HEK293 (cell line): ENCODE data around the gene LRP1.

Experiments used
- CTCF ChIA-PET: fragments of 350-600 bp; formaldehyde crosslinking; extraction: SDS; loops from one replicate; lab custom pipeline; 2021; ENCODE audit warnings: antibody characterized with exemption; lab: Yijun Ruan, JAX
- POLR2A ChIA-PET: fragments of 300-600 bp; formaldehyde crosslinking; extraction: SDS; loops from one replicate; lab custom pipeline; 2020; ENCODE audit warnings: antibody characterized with exemption, inconsistent platforms; lab: Yijun Ruan, JAX
- H3K27ac ChIP-seq: fragments of 200-500 bp; sonication (Bioruptor generic); 2 replicates; pipeline ENCODE4 v1.5.1; 2014; ENCODE audit warnings: low read depth, low read length, control low read depth, inconsistent platforms; ENCODE audit errors: extremely low read depth
- H3K36me3 ChIP-seq, 2 experiments: fragments of 200-500 bp in 1 of 2; sonication (Bioruptor generic) in 1 of 2; 1 replicate in 1 of 2; 2 replicates in 1 of 2; pipeline ENCODE4 v1.5.1; 2014 to 2017; ENCODE audit warnings: inconsistent platforms in 2 of 2, low read length in 2 of 2; ENCODE audit not compliant: control insufficient read depth in 2 of 2, insufficient read depth in 1 of 2
- H3K4me1 ChIP-seq: fragments of 200-500 bp; sonication (Bioruptor generic); 2 replicates; pipeline ENCODE4 v1.5.1; 2014; ENCODE audit warnings: mild to moderate bottlenecking, low read length, inconsistent platforms; ENCODE audit not compliant: control insufficient read depth, insufficient read depth
- H3K4me3 ChIP-seq: 2 replicates; pipeline ENCODE4 v1.5.1; 2011; ENCODE audit warnings: low read depth, mild to moderate bottlenecking, control low read depth, low read length, moderate library complexity
- H3K9me3 ChIP-seq: fragments of 200-500 bp; sonication (Bioruptor generic); 2 replicates; pipeline ENCODE4 v1.5.1; 2014; ENCODE audit warnings: low read depth, low read length, inconsistent platforms; ENCODE audit not compliant: control insufficient read depth, insufficient read depth
- GFI1B ChIP-seq: fragments of 450-650 bp; formaldehyde crosslinking; IDR thresholded peaks from 2 replicates; pipeline ENCODE4 v1.5.1; 2016; ENCODE audit warnings: missing biosample characterization, missing genetic modification characterization
- GLIS2 ChIP-seq: fragments of 450-650 bp; formaldehyde crosslinking; IDR thresholded peaks from 2 replicates; pipeline ENCODE4 v1.5.1; 2016; ENCODE audit warnings: missing biosample characterization, missing genetic modification characterization
- IKZF3 ChIP-seq: fragments of 450-650 bp; IDR thresholded peaks from 2 replicates; pipeline ENCODE4 v1.5.0; 2018; ENCODE audit warnings: missing biosample characterization, mild to moderate bottlenecking, missing genetic modification characterization, moderate library complexity
- KLF10 ChIP-seq: fragments of 450-650 bp; IDR thresholded peaks from 2 replicates; pipeline ENCODE4 v1.5.1; 2018; ENCODE audit warnings: missing biosample characterization, mild to moderate bottlenecking, missing genetic modification characterization
- KLF7 ChIP-seq: fragments of 450-650 bp; formaldehyde crosslinking; IDR thresholded peaks from 2 replicates; pipeline ENCODE4 v1.5.1; 2016; ENCODE audit warnings: missing biosample characterization, missing genetic modification characterization, borderline replicate concordance
- KLF8 ChIP-seq: fragments of 450-650 bp; formaldehyde crosslinking; IDR thresholded peaks from 2 replicates; pipeline ENCODE4 v1.5.1; 2016; ENCODE audit warnings: missing biosample characterization, missing genetic modification characterization
- SCRT2 ChIP-seq: fragments of 450-650 bp; formaldehyde crosslinking; IDR thresholded peaks from 2 replicates; pipeline ENCODE4 v1.5.1; 2016; ENCODE audit warnings: missing biosample characterization, missing genetic modification characterization
- SP2 ChIP-seq: fragments of 450-650 bp; formaldehyde crosslinking; IDR thresholded peaks from 2 replicates; pipeline ENCODE4 v1.5.1; 2016; ENCODE audit warnings: missing biosample characterization, missing genetic modification characterization
- ZBTB1 ChIP-seq: fragments of 450-650 bp; formaldehyde crosslinking; IDR thresholded peaks from 2 replicates; pipeline ENCODE4 v1.5.1; 2016; ENCODE audit warnings: missing biosample characterization, missing genetic modification characterization
- ZBTB48 ChIP-seq: fragments of 450-650 bp; formaldehyde crosslinking; IDR thresholded peaks from 2 replicates; pipeline ENCODE4 v1.5.1; 2016; ENCODE audit warnings: missing biosample characterization, missing genetic modification characterization
- ZBTB8A ChIP-seq: fragments of 450-650 bp; formaldehyde crosslinking; IDR thresholded peaks from 2 replicates; pipeline ENCODE4 v1.5.1; 2016; ENCODE audit warnings: missing biosample characterization, missing genetic modification characterization
- ZEB2 ChIP-seq: fragments of 450-650 bp; formaldehyde crosslinking; IDR thresholded peaks from 2 replicates; pipeline ENCODE4 v1.5.1; 2016; ENCODE audit warnings: missing biosample characterization, missing genetic modification characterization
- ZFHX2 ChIP-seq: fragments of 450-650 bp; formaldehyde crosslinking; conservative IDR thresholded peaks from 2 replicates; pipeline ENCODE4 v1.5.1; 2016; ENCODE audit warnings: missing biosample characterization, missing genetic modification characterization
- ZIC2 ChIP-seq: fragments of 450-650 bp; formaldehyde crosslinking; IDR thresholded peaks from 2 replicates; pipeline ENCODE4 v1.5.1; 2016; ENCODE audit warnings: missing biosample characterization, missing genetic modification characterization
- ZNF140 ChIP-seq: fragments of 450-650 bp; formaldehyde crosslinking; IDR thresholded peaks from 2 replicates; pipeline ENCODE4 v1.5.1; 2016; ENCODE audit warnings: missing biosample characterization, missing genetic modification characterization
- ZNF223 ChIP-seq: fragments of 450-650 bp; formaldehyde crosslinking; IDR thresholded peaks from 2 replicates; pipeline ENCODE4 v1.5.1; 2016; ENCODE audit warnings: missing biosample characterization, missing genetic modification characterization
- ZNF239 ChIP-seq: fragments of 450-650 bp; formaldehyde crosslinking; IDR thresholded peaks from 2 replicates; pipeline ENCODE4 v1.5.1; 2016; ENCODE audit warnings: missing biosample characterization, missing genetic modification characterization
- ZNF266 ChIP-seq: fragments of 450-650 bp; formaldehyde crosslinking; IDR thresholded peaks from 2 replicates; pipeline ENCODE4 v1.5.1; 2016; ENCODE audit warnings: missing biosample characterization, missing genetic modification characterization, low read depth
- ZNF366 ChIP-seq: fragments of 450-650 bp; formaldehyde crosslinking; conservative IDR thresholded peaks from 2 replicates; pipeline ENCODE4 v1.5.1; 2016; ENCODE audit warnings: missing biosample characterization, missing genetic modification characterization
- ZNF558 ChIP-seq: fragments of 450-650 bp; formaldehyde crosslinking; IDR thresholded peaks from 2 replicates; pipeline ENCODE4 v1.5.1; 2016; ENCODE audit warnings: missing biosample characterization, missing genetic modification characterization
- ZNF626 ChIP-seq: fragments of 450-650 bp; sonication (Bioruptor Pico); formaldehyde crosslinking; IDR thresholded peaks from 2 replicates; pipeline ENCODE4 v1.5.1; 2018; ENCODE audit warnings: missing biosample characterization, missing genetic modification characterization, inconsistent platforms
- ZNF658 ChIP-seq: fragments of 450-650 bp; formaldehyde crosslinking; IDR thresholded peaks from 2 replicates; pipeline ENCODE4; 2016; ENCODE audit warnings: missing biosample characterization, missing genetic modification characterization
- ZNF660 ChIP-seq: fragments of 450-650 bp; IDR thresholded peaks from 2 replicates; pipeline ENCODE4 v1.5.1; 2018; ENCODE audit warnings: missing biosample characterization, mild to moderate bottlenecking, missing genetic modification characterization
- ZSCAN16 ChIP-seq: fragments of 450-650 bp; formaldehyde crosslinking; IDR thresholded peaks from 2 replicates; pipeline ENCODE4 v1.5.1; 2016; ENCODE audit warnings: missing biosample characterization, missing genetic modification characterization
- TF ChIP-seq, protein P1 (sequence below): fragments of 450-650 bp; formaldehyde crosslinking; IDR thresholded peaks from 2 replicates; pipeline ENCODE4 v1.5.1; 2016; ENCODE audit warnings: missing biosample characterization, missing genetic modification characterization, low read depth
- TF ChIP-seq, protein P2 (sequence below): fragments of 450-650 bp; formaldehyde crosslinking; IDR thresholded peaks from 2 replicates; pipeline ENCODE4 v1.5.1; 2016; ENCODE audit warnings: missing biosample characterization, missing genetic modification characterization
- TF ChIP-seq, protein P3 (sequence below): fragments of 450-650 bp; IDR thresholded peaks from 2 replicates; pipeline ENCODE4 v1.5.1; 2018; ENCODE audit warnings: missing biosample characterization, mild to moderate bottlenecking, missing genetic modification characterization

The LRP1 gene

DNA sequence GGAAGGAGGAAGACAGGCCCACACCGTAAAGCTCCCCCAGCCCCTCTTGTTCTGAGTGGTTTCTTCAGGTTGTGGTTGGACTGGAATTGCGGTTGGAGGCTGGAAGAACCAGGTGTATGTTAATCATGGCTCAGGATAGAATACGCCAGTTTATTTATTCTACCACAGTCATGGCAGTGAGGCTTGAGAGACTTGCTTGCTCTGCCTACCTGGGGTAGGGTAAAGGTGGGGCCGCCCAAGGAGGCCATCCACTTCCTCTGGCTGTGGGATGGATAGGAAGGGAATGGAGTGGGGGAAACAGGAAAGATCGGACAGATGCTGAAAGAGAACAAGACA, 109.3 kb downstream of the LRP1 start:
- Histone ChIP-seq H3K36me3 (peaks cover 0 to 35% of the 10 kb centered on the region in 2 experiments; a peak in 1 of 3 replicates), H3K9me3 (no peaks in the 10 kb centered on the region), H3K27ac (no peak overlapping the region), H3K4me1 (peaks cover 21% of the 10 kb centered on the region), H3K4me3 (no peak overlapping the region)
- ChIA-PET CTCF (interaction anchor here (0.6 to 23.3 kb wide), 7 partner anchors 10 to 221 kb away, joined by 3 to 628 read pairs (median 4); partner anchors contain the start of genes NXPH4 and SHMT2), POLR2A (interaction anchor here (2.1 to 6.4 kb wide), 3 partner anchors 7 to 24 kb away, joined by 7 to 72 read pairs (median 17); partner anchors contain the start of gene SHMT2)
- 0 out of 2 replicates have a peak, but pooled peaks have one; percentile 3 for TF ChIP-seq ZEB2 (tag by site-specific recombination)
- no peak for TF ChIP-seq ZNF140 (tag by site-specific recombination)
- peak; percentile 55; the same call in 1 of the 2 replicates for TF ChIP-seq ZNF366
- TF ChIP-seq, protein P1, sequence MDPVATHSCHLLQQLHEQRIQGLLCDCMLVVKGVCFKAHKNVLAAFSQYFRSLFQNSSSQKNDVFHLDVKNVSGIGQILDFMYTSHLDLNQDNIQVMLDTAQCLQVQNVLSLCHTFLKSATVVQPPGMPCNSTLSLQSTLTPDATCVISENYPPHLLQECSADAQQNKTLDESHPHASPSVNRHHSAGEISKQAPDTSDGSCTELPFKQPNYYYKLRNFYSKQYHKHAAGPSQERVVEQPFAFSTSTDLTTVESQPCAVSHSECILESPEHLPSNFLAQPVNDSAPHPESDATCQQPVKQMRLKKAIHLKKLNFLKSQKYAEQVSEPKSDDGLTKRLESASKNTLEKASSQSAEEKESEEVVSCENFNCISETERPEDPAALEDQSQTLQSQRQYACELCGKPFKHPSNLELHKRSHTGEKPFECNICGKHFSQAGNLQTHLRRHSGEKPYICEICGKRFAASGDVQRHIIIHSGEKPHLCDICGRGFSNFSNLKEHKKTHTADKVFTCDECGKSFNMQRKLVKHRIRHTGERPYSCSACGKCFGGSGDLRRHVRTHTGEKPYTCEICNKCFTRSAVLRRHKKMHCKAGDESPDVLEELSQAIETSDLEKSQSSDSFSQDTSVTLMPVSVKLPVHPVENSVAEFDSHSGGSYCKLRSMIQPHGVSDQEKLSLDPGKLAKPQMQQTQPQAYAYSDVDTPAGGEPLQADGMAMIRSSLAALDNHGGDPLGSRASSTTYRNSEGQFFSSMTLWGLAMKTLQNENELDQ (tag by site-specific recombination) = no peak
- no peak for TF ChIP-seq ZNF558 (tag by site-specific recombination)
- TF ChIP-seq, protein P2, sequence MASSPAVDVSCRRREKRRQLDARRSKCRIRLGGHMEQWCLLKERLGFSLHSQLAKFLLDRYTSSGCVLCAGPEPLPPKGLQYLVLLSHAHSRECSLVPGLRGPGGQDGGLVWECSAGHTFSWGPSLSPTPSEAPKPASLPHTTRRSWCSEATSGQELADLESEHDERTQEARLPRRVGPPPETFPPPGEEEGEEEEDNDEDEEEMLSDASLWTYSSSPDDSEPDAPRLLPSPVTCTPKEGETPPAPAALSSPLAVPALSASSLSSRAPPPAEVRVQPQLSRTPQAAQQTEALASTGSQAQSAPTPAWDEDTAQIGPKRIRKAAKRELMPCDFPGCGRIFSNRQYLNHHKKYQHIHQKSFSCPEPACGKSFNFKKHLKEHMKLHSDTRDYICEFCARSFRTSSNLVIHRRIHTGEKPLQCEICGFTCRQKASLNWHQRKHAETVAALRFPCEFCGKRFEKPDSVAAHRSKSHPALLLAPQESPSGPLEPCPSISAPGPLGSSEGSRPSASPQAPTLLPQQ = 0 out of 2 replicates have a peak, but pooled peaks have one; percentile 37
- TF ChIP-seq, protein P3, sequence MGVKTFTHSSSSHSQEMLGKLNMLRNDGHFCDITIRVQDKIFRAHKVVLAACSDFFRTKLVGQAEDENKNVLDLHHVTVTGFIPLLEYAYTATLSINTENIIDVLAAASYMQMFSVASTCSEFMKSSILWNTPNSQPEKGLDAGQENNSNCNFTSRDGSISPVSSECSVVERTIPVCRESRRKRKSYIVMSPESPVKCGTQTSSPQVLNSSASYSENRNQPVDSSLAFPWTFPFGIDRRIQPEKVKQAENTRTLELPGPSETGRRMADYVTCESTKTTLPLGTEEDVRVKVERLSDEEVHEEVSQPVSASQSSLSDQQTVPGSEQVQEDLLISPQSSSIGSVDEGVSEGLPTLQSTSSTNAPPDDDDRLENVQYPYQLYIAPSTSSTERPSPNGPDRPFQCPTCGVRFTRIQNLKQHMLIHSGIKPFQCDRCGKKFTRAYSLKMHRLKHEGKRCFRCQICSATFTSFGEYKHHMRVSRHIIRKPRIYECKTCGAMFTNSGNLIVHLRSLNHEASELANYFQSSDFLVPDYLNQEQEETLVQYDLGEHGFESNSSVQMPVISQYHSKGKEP (tag by site-specific recombination) = no peak
- no peak for TF ChIP-seq ZSCAN16 (tag by site-specific recombination)
- peak; percentile 55 for TF ChIP-seq IKZF3 (tag by site-specific recombination)

DNA sequence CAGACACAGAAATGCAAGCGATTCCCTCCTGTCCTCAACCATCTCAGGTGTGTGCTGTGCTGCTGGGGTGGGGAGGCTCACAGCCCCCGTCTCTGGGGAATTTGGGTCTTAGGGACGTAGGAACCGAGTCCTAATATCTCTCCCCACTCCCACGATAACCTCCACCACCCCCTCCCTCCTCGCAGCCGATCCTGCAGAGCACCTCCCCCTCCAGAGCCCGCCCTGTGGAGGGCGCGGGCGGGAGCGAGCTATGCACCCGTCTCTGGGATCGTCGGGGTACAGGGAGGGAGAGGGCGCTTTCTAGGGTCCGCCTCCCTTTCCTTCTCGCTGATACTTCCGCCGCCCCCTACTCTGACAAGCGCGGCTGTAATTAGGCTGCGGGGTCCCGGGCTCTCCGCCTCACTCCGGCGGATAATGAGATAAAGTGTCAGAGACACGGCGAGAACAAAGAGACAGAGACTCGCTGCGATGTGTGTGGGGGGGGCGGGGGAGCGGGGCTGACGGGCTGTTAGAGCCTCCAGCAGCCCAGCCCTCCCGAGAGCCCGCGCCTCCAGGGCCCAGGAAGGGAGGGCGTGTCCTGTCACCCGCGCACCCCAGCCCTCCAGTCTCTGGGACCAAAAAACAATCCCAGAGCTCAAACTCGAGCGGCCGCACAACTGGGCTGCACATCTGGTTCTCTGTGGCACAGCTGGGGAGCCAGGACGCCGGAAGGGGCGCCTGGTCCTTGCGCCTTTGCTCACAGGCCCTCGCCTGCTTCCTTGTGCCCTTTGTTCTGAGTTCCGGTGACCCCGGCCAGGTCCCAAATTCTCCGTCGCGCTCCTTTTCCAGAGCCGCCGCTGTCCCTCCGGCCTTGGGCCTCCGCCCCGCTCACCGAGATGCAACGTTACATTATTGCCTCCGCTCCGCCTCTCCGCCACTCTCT, 109.9 kb downstream of the LRP1 start:
- Histone ChIP-seq H3K4me3 (no peak overlapping the region), H3K27ac (no peak overlapping the region), H3K36me3 (peaks cover 0 to 29% of the 10 kb centered on the region in 2 experiments; a peak in 1 of 3 replicates), H3K4me1 (peaks cover 21% of the 10 kb centered on the region), H3K9me3 (no peaks in the 10 kb centered on the region)
- ChIA-PET POLR2A (interaction anchor here (2.1 to 6.4 kb wide), 4 partner anchors 8 to 24 kb away, joined by 7 to 72 read pairs (median 16); partner anchors contain the start of gene SHMT2), CTCF (interaction anchor here (0.6 to 23.3 kb wide), 16 partner anchors 10 to 220 kb away, joined by 3 to 628 read pairs (median 4); partner anchors contain the start of genes NXPH4 and SHMT2)
- TF ChIP-seq ZBTB48 (tag by site-specific recombination) (no peak), ZNF660 (no peak), ZNF239 (0 out of 2 replicates have a peak, but pooled peaks have one; percentile 35), KLF10 (tag by site-specific recombination) (peak; percentile 67), KLF7 (tag by site-specific recombination) (no peak), GFI1B (tag by site-specific recombination) (no peak), ZBTB1 (no peak), ZIC2 (tag by site-specific recombination) (no peak), ZNF223 (no peak), KLF8 (tag by site-specific recombination) (peak; percentile 18; the same call in 1 of the 2 replicates), ZNF658 (no peak), ZNF266 (tag by site-specific recombination) (no peak), SCRT2 (no peak), ZBTB8A (tag by site-specific recombination) (peak; percentile 56; the same call in 1 of the 2 replicates), ZNF626 (tag by site-specific recombination) (no peak), GLIS2 (tag by site-specific recombination) (no peak), SP2 (tag by site-specific recombination) (peak; percentile 54), ZFHX2 (tag by site-specific recombination) (peak; percentile 60)
- TF ChIP-seq, protein P1 (tag by site-specific recombination) = no peak
